Measurements from ENCODE around the gene IKZF2. TPM values are rescaled to one million over a fixed set of nuclear protein-coding genes. Genes with fewer than 3 reads are reported as not detected.

Gene IKZF2
- total RNA-seq, 1 donor from 2014 or later = 29.7 TPM

DNA sequence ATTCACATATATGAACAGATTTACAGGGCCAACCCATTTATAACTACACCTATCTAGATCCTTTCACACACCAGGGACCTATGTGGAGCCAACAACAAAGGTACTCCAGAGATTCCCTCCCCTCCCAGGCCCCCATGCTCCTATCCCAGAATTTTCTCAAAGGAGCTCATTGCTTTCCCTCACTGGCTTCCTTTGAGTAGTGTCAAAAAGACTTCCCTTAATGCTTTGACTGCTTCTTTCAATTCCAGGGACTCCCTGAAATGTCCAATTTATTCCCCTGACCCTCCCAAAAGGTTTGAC lies 46.6 kb downstream of the IKZF2 start:
- H3F3A ChIP-seq (ENCODE audit: low read depth) = no peaks in the 10 kb centered on the region
- no peak overlapping the region for H3K4me3 ChIP-seq
- no peaks in the 10 kb centered on the region for H3K9me3 ChIP-seq (ENCODE audit: low read depth)
- no peaks in the 10 kb centered on the region for H3K27me3 ChIP-seq
- H3K4me2 ChIP-seq = peak overlapping the region; percentile 27
- Mint-ChIP-seq H3K36me3 (peaks cover 1% of the 10 kb centered on the region), H3K4me1 (no peaks in the 10 kb centered on the region), H3K9me3 (peaks cover 2% of the 10 kb centered on the region), H3K27ac (peak overlapping the region; percentile 3), H3K27me3 (ENCODE audit: insufficient read depth, low read depth) (no peaks in the 10 kb centered on the region), H3K4me3 (no peak overlapping the region)
- peaks cover 14% of the 10 kb centered on the region for H3K4me1 ChIP-seq
- DNase-seq (ENCODE audit: low spot score) = no peak
- no peaks in the 10 kb centered on the region for H3K36me3 ChIP-seq
- H2AFZ ChIP-seq (replicated peaks) = no peak overlapping the region
- peak overlapping the region; percentile 82 for H3K27ac ChIP-seq
- no peak for TF ChIP-seq EZH2phosphoT487 (IDR thresholded peaks at IDR 0.05)
- TF ChIP-seq EZH2 (IDR thresholded peaks at IDR 0.05) = no peak
- TF ChIP-seq, protein P1, sequence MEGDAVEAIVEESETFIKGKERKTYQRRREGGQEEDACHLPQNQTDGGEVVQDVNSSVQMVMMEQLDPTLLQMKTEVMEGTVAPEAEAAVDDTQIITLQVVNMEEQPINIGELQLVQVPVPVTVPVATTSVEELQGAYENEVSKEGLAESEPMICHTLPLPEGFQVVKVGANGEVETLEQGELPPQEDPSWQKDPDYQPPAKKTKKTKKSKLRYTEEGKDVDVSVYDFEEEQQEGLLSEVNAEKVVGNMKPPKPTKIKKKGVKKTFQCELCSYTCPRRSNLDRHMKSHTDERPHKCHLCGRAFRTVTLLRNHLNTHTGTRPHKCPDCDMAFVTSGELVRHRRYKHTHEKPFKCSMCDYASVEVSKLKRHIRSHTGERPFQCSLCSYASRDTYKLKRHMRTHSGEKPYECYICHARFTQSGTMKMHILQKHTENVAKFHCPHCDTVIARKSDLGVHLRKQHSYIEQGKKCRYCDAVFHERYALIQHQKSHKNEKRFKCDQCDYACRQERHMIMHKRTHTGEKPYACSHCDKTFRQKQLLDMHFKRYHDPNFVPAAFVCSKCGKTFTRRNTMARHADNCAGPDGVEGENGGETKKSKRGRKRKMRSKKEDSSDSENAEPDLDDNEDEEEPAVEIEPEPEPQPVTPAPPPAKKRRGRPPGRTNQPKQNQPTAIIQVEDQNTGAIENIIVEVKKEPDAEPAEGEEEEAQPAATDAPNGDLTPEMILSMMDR (IDR thresholded peaks at IDR 0.05) = no peak
- H3K9ac ChIP-seq = no peak overlapping the region
- H4K20me1 ChIP-seq (ENCODE audit: low read depth) = peaks cover 9% of the 10 kb centered on the region
- peaks cover 15% of the 10 kb centered on the region for H3K79me2 ChIP-seq (ENCODE audit: low read depth)

DNA sequence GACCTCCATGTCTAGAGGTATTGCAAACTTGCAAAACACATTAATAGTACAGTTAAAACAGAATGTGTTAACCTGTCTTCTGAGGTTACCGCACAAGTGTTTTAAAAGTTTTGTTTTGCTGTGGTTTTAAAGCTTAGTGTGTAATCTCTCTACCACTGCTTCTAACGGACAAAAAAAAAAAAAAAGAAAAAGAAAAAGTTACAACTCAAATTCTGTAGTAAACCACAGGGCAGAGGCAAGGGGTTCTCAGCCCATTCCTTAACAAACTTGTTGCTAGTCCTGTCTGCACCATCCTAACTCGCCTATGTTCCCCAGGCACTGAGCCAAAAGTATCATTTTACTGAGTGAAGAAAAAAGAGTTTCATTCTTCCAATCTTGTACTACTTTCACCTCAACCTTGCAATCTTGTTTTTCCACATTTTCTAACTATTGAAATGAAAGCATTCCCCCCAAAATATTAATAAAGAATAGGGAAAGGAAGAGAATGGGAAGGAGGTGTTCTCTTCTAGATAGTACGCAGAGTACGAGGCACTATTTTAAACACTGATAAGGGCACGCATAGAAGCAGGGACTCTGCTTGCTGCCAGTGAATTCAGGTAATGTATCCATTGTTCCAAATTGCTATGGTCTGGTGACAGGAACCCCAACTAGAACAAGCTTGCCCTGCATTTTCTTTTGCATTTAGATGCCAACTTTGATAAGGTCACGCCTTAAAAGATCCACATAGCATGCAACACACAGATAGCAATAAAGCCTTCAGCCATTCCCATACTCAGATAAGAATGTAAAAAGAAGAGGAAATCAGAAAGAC lies 47.1 kb downstream of the IKZF2 start:
- H3K9me3 ChIP-seq (ENCODE audit: low read depth) = no peaks in the 10 kb centered on the region
- no peak for DNase-seq (ENCODE audit: low spot score)
- H3K27ac Mint-ChIP-seq = no peak overlapping the region

DNA sequence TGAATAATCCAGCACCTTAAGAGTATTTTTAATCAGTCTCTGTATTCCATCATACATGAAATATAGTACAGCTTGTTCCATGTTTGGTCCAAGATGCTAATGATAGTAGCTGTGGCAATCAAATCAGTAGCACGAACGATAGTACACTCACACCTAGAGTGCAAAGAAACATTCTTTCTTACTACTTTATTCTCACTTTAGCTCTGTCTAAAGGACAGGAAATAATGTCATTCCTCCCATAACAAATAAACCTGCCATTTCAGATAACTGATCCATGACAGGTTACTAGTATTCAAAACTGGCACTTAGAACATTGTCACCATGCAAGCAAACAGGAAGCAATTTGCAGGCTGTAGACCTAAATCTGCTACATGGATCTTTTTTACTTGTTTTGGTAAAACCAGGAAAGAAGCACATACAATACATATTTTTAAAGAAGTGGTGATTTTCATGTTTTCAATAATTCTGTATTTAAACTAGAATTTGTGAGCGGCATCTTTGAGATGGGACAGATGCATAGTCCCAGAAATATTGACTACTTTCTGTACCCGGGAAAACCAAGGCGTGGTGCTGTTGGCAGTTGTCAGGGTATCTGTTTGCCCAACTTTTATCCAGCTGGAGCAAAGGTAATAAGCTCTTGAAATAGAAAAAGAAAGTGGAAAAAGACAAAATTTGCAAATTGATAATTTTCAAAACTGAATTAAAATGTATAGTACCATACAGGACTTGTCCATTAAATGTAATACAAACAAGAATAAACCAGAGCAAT lies 49.5 kb downstream of the IKZF2 start:
- H3K36me3 ChIP-seq = no peaks in the 10 kb centered on the region
- no peaks in the 10 kb centered on the region for H3K79me2 ChIP-seq (ENCODE audit: low read depth)
- H3F3A ChIP-seq (ENCODE audit: low read depth) = no peaks in the 10 kb centered on the region
- H3K4me2 ChIP-seq = no peak overlapping the region
- H2AFZ ChIP-seq (replicated peaks) = no peak overlapping the region
- no peak overlapping the region for H3K9ac ChIP-seq
- no peak overlapping the region for H3K27ac ChIP-seq
- H3K4me1 Mint-ChIP-seq = peaks cover 3% of the 10 kb centered on the region
- no peaks in the 10 kb centered on the region for H3K27me3 Mint-ChIP-seq (ENCODE audit: insufficient read depth, low read depth)
- no peak overlapping the region for H3K4me3 ChIP-seq
- H3K4me1 ChIP-seq = peaks cover 14% of the 10 kb centered on the region
- H3K4me3 Mint-ChIP-seq = no peak overlapping the region
- no peak overlapping the region for H3K27ac Mint-ChIP-seq
- peaks cover 2% of the 10 kb centered on the region for H3K9me3 Mint-ChIP-seq
- H3K36me3 Mint-ChIP-seq = peaks cover 1% of the 10 kb centered on the region
- no peak for DNase-seq (ENCODE audit: low spot score)
- TF ChIP-seq, protein P1 (IDR thresholded peaks at IDR 0.05) = no peak
- TF ChIP-seq EZH2phosphoT487 (IDR thresholded peaks at IDR 0.05) (no peak), EZH2 (IDR thresholded peaks at IDR 0.05) (no peak)
- peaks cover 9% of the 10 kb centered on the region for H4K20me1 ChIP-seq (ENCODE audit: low read depth)
- H3K27me3 ChIP-seq = no peaks in the 10 kb centered on the region
- H3K9me3 ChIP-seq (ENCODE audit: low read depth) = no peaks in the 10 kb centered on the region

More for the DNA sequence above, 47.1 kb downstream of the IKZF2 start:
- TF ChIP-seq, protein P1 (IDR thresholded peaks at IDR 0.05) = no peak
- no peak for TF ChIP-seq EZH2phosphoT487 (IDR thresholded peaks at IDR 0.05)
- no peak for TF ChIP-seq EZH2 (IDR thresholded peaks at IDR 0.05)
- H3K4me3 Mint-ChIP-seq = no peak overlapping the region
- peaks cover 14% of the 10 kb centered on the region for H3K79me2 ChIP-seq (ENCODE audit: low read depth)
- peaks cover 2% of the 10 kb centered on the region for H3K4me1 Mint-ChIP-seq
- H3K27ac ChIP-seq = peak overlapping the region; percentile 82
- peaks cover 9% of the 10 kb centered on the region for H4K20me1 ChIP-seq (ENCODE audit: low read depth)
- H3K36me3 Mint-ChIP-seq = peaks cover 1% of the 10 kb centered on the region
- H3K27me3 Mint-ChIP-seq (ENCODE audit: insufficient read depth, low read depth) = no peaks in the 10 kb centered on the region
- H3K36me3 ChIP-seq = no peaks in the 10 kb centered on the region
- H3K4me3 ChIP-seq = no peak overlapping the region
- H3K27me3 ChIP-seq = no peaks in the 10 kb centered on the region
- no peak overlapping the region for H3K9ac ChIP-seq
- H3K4me1 ChIP-seq = peaks cover 14% of the 10 kb centered on the region
- H3K4me2 ChIP-seq = peak overlapping the region; percentile 3
- no peak overlapping the region for H2AFZ ChIP-seq (replicated peaks)
- peaks cover 2% of the 10 kb centered on the region for H3K9me3 Mint-ChIP-seq
- H3F3A ChIP-seq (ENCODE audit: low read depth) = no peaks in the 10 kb centered on the region

All from neural progenitor cell (in vitro differentiated cells).